Duodenal mucosa (tissue), 2 donors: ENCODE data around the gene MTG1.
"Not testable (repeated sequence)": the region's sequence is repeated elsewhere in the genome, so short reads cannot be mapped to it uniquely, and the experiment has no call there.

Experiments used
- H3K27ac ChIP-seq: one replicate; pipeline ENCODE4 v1.7.0; 2013; ENCODE audit warnings: low read depth, low read length
- H3K27me3 ChIP-seq, 2 donors: one replicate each; pipeline ENCODE4 v1.7.0; 2013; ENCODE audit warnings: low read length in 2 of 2, control low read depth in 1 of 2; ENCODE audit not compliant: insufficient read depth in 2 of 2, control insufficient read depth in 1 of 2
- H3K36me3 ChIP-seq, 2 donors: one replicate each; pipeline ENCODE4 v1.7.0; 2013; ENCODE audit warnings: low read length in 2 of 2, control low read depth in 1 of 2; ENCODE audit not compliant: insufficient read depth in 2 of 2, control insufficient read depth in 1 of 2
- H3K4me1 ChIP-seq, 2 donors: one replicate each; pipeline ENCODE4 v1.7.0; 2013; ENCODE audit warnings: low read length in 2 of 2, control low read depth in 1 of 2; ENCODE audit not compliant: insufficient read depth in 2 of 2, control insufficient read depth in 1 of 2
- H3K4me3 ChIP-seq, 2 donors: one replicate each; pipeline ENCODE4 v1.7.0; 2013; ENCODE audit warnings: low read length in 2 of 2, low read depth in 1 of 2
- H3K9ac ChIP-seq, 2 donors: one replicate each; pipeline ENCODE4 v1.7.0; 2013; ENCODE audit warnings: low read length in 2 of 2, low read depth in 1 of 2
- H3K9me3 ChIP-seq, 2 donors: one replicate each; pipeline ENCODE4 v1.7.0; 2013; ENCODE audit warnings: low read length in 2 of 2, control low read depth in 1 of 2; ENCODE audit not compliant: control insufficient read depth in 1 of 2

MTG1 gene

GRCh38 chr10:133422807-133423771 lies 29.1 kb downstream of the MTG1 start:
- H3K27me3 ChIP-seq: peaks cover 5 to 10% of the 10 kb centered on the region in 2 donors
- peaks cover 13 to 29% of the 10 kb centered on the region in 2 donors for H3K36me3 ChIP-seq
- no peak overlapping the region for H3K9ac ChIP-seq
- no peak overlapping the region for H3K27ac ChIP-seq
- H3K4me1 ChIP-seq: no peaks in the 10 kb centered on the region
- H3K9me3 ChIP-seq: no peaks in the 10 kb centered on the region
- H3K4me3 ChIP-seq: no peak overlapping the region

GRCh38 chr10:133424102-133424501 lies 30.1 kb downstream of the MTG1 start:
- H3K9me3 ChIP-seq, H3K9ac ChIP-seq, H3K4me3 ChIP-seq, H3K27ac ChIP-seq, H3K4me1 ChIP-seq: not testable (repeated sequence)
- H3K27me3 ChIP-seq: peaks cover 5 to 10% of the 10 kb centered on the region in 2 donors
- H3K36me3 ChIP-seq: peaks cover 13 to 19% of the 10 kb centered on the region in 2 donors

- not testable (repeated sequence) for H3K4me3 ChIP-seq, H3K9ac ChIP-seq, H3K4me1 ChIP-seq
These were observed 30.6 kb downstream of the MTG1 start, which contains the start of gene SPRN for GRCh38 chr10:133424601-133425000. SPRN (minus strand) TSS chr10:133424625; CDS start chr10:133423681, 944 bp downstream.

GRCh38 chr10:133429571-133429970 lies 35.6 kb downstream of the MTG1 start:
- H3K9me3 ChIP-seq, H3K27ac ChIP-seq, H3K4me3 ChIP-seq, H3K36me3 ChIP-seq, H3K4me1 ChIP-seq, H3K9ac ChIP-seq, H3K27me3 ChIP-seq: not testable (repeated sequence)

More at GRCh38 chr10:133424601-133425000, 30.6 kb downstream of the MTG1 start, which contains the start of gene SPRN:
- peaks cover 12 to 14% of the 10 kb centered on the region in 2 donors for H3K36me3 ChIP-seq
- H3K27ac ChIP-seq, H3K9me3 ChIP-seq: not testable (repeated sequence)
- peaks cover 5 to 10% of the 10 kb centered on the region in 2 donors for H3K27me3 ChIP-seq

GRCh38 chr10:133431888-133432613 lies 38.1 kb downstream of the MTG1 start:
- H3K27ac ChIP-seq, H3K4me1 ChIP-seq, H3K9ac ChIP-seq, H3K9me3 ChIP-seq, H3K4me3 ChIP-seq, H3K27me3 ChIP-seq, H3K36me3 ChIP-seq: not testable (repeated sequence)

- H3K9me3 ChIP-seq, H3K9ac ChIP-seq, H3K4me1 ChIP-seq, H3K4me3 ChIP-seq, H3K27me3 ChIP-seq, H3K36me3 ChIP-seq, H3K27ac ChIP-seq: not testable (repeated sequence)
These were observed 38.8 kb downstream of the MTG1 start for GRCh38 chr10:133432789-133433188.

- Histone ChIP-seq H3K4me1 (peaks cover 0 to 5% of the 10 kb centered on the region in 2 donors), H3K27me3 (no peaks in the 10 kb centered on the region), H3K36me3 (no peaks in the 10 kb centered on the region), H3K9ac (no peak overlapping the region), H3K27ac (no peak overlapping the region), H3K9me3 (no peaks in the 10 kb centered on the region), H3K4me3 (no peak overlapping the region)
These were observed 44.8 kb downstream of the MTG1 start for GRCh38 chr10:133438711-133439273.

- Histone ChIP-seq H3K27me3 (no peaks in the 10 kb centered on the region), H3K9me3 (no peaks in the 10 kb centered on the region), H3K4me3 (no peak overlapping the region)
These were observed 45.8 kb downstream of the MTG1 start for GRCh38 chr10:133439517-133440461.

GRCh38 chr10:133440633-133441285 lies 46.8 kb downstream of the MTG1 start:
- no peaks in the 10 kb centered on the region for H3K9me3 ChIP-seq
- peaks cover 0 to 5% of the 10 kb centered on the region in 2 donors for H3K4me1 ChIP-seq
- H3K9ac ChIP-seq: no peak overlapping the region
- H3K4me3 ChIP-seq: no peak overlapping the region
- H3K36me3 ChIP-seq: no peaks in the 10 kb centered on the region
- no peaks in the 10 kb centered on the region for H3K27me3 ChIP-seq
- H3K27ac ChIP-seq: no peak overlapping the region

More at GRCh38 chr10:133439517-133440461, 45.8 kb downstream of the MTG1 start:
- no peaks in the 10 kb centered on the region for H3K36me3 ChIP-seq
- no peak overlapping the region for H3K27ac ChIP-seq
- H3K4me1 ChIP-seq: peaks cover 0 to 5% of the 10 kb centered on the region in 2 donors
- no peak overlapping the region for H3K9ac ChIP-seq
